PC-9 (cell line): ENCODE data around the gene ERGIC1.

Source experiments
- EZH2 ChIP-seq: fragments of 200-600 bp; sonication (generic); IDR thresholded peaks from 2 replicates; pipeline ENCODE4 v1.8.0; 2017; ENCODE audit warnings: antibody characterized with exemption, low read depth
- TF ChIP-seq, protein P1 (sequence below): fragments of 200-600 bp; sonication (generic); conservative IDR thresholded peaks from 2 replicates; pipeline ENCODE4 v1.6.1; 2017; ENCODE audit warnings: mixed run types, antibody characterized with exemption, mild to moderate bottlenecking, moderate library complexity

DNA sequence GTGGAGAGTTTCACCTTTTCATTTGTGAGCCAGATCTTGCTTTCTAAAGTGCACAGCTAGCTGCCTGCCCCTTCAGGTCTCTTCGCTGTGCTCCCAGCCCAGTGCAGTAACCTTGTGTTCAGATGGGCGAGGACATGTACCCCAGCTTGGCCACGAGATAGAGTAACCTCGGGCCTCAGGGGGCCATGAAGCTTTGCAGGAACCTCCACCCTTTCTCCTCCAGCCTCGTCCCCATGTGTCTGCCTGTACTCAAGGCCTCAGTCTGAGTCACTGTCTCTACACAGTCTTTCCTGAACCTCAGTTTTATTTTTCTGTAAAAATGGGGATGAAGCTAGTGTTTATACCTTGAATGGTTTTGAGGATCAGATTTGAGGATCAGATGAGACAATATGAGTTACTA lies 37.9 kb downstream of the ERGIC1 start:
- TF ChIP-seq, protein P1, sequence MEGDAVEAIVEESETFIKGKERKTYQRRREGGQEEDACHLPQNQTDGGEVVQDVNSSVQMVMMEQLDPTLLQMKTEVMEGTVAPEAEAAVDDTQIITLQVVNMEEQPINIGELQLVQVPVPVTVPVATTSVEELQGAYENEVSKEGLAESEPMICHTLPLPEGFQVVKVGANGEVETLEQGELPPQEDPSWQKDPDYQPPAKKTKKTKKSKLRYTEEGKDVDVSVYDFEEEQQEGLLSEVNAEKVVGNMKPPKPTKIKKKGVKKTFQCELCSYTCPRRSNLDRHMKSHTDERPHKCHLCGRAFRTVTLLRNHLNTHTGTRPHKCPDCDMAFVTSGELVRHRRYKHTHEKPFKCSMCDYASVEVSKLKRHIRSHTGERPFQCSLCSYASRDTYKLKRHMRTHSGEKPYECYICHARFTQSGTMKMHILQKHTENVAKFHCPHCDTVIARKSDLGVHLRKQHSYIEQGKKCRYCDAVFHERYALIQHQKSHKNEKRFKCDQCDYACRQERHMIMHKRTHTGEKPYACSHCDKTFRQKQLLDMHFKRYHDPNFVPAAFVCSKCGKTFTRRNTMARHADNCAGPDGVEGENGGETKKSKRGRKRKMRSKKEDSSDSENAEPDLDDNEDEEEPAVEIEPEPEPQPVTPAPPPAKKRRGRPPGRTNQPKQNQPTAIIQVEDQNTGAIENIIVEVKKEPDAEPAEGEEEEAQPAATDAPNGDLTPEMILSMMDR: no peak
- TF ChIP-seq EZH2: no peak
